Keratinocyte (primary cell): ENCODE results near the gene PPP1R37. TPM values are rescaled to one million over a fixed set of nuclear protein-coding genes. Genes with fewer than 3 reads are reported as not detected.

Source experiments
- DNase-seq: peaks from one replicate; pipeline ENCODE4 v3.0.0-alpha.2; 2011; ENCODE audit warnings: low read depth, missing footprints, low spot score
- FAIRE-seq: peaks from 2 replicates; lab custom pipeline; 2011; peaks lifted over from hg19 to GRCh38; lab: Jason Lieb, UNC
- H2AFZ ChIP-seq: 2 replicates; pipeline ENCODE4 v1.6.0; 2012; ENCODE audit warnings: low read length, control low read depth, inconsistent platforms; ENCODE audit not compliant: control insufficient read depth
- H3K27ac ChIP-seq: 2 replicates; pipeline ENCODE4 v1.5.1; 2011; ENCODE audit warnings: low read length; ENCODE audit not compliant: control insufficient read depth, insufficient read depth
- H3K27me3 ChIP-seq: 3 replicates; pipeline ENCODE4 v1.6.0; 2011; ENCODE audit warnings: low read length; ENCODE audit not compliant: control insufficient read depth, insufficient read depth; ENCODE audit errors: extremely low read depth
- H3K36me3 ChIP-seq, 2 experiments: 2 replicates in 1 of 2; 3 replicates in 1 of 2; pipeline ENCODE4 v1.5.1; 2011; ENCODE audit warnings: low read length in 2 of 2, mild to moderate bottlenecking in 1 of 2; ENCODE audit not compliant: control insufficient read depth in 2 of 2, insufficient read depth in 2 of 2; ENCODE audit errors: extremely low read depth in 1 of 2
- H3K4me1 ChIP-seq: 3 replicates; pipeline ENCODE4 v1.5.1; 2011; ENCODE audit warnings: low read length; ENCODE audit not compliant: control insufficient read depth, insufficient read depth; ENCODE audit errors: extremely low read depth
- H3K4me2 ChIP-seq: 3 replicates; pipeline ENCODE4 v1.6.0; 2011; ENCODE audit warnings: low read depth, low read length; ENCODE audit not compliant: control insufficient read depth, insufficient read depth; ENCODE audit errors: extremely low read depth
- H3K4me3 ChIP-seq, 3 experiments: fragments of 200-600 bp in 1 of 3; sonication (generic) in 1 of 3; 2 replicates in 2 of 3; 3 replicates in 1 of 3; pipeline ENCODE4 v1.5.1; 2011 to 2016; ENCODE audit warnings: low read length in 3 of 3, mild to moderate bottlenecking in 3 of 3, control low read depth in 2 of 3, inconsistent platforms in 1 of 3, low read depth in 1 of 3, mixed read lengths in 1 of 3, mixed run types in 1 of 3, moderate library complexity in 1 of 3; ENCODE audit not compliant: control insufficient read depth in 2 of 3, insufficient read depth in 2 of 3; ENCODE audit errors: extremely low read depth in 1 of 3
- H3K79me2 ChIP-seq: 2 replicates; pipeline ENCODE4 v1.6.0; 2012; ENCODE audit warnings: low read length; ENCODE audit not compliant: control insufficient read depth, insufficient read depth
- H3K9ac ChIP-seq: 3 replicates; pipeline ENCODE4 v1.6.0; 2011; ENCODE audit warnings: low read length; ENCODE audit not compliant: control insufficient read depth, insufficient read depth; ENCODE audit errors: extremely low read depth
- H3K9me1 ChIP-seq: 3 replicates; pipeline ENCODE4 v1.6.0; 2011; ENCODE audit warnings: low read length; ENCODE audit not compliant: control insufficient read depth, insufficient read depth; ENCODE audit errors: extremely low read depth
- H3K9me3 ChIP-seq: 2 replicates; pipeline ENCODE4 v1.5.1; 2012; ENCODE audit warnings: low read depth, low read length; ENCODE audit not compliant: control insufficient read depth
- H4K20me1 ChIP-seq: 3 replicates; pipeline ENCODE4 v1.6.0; 2011; ENCODE audit warnings: low read length; ENCODE audit not compliant: control insufficient read depth, insufficient read depth; ENCODE audit errors: extremely low read depth
- CTCF ChIP-seq, 3 experiments: IDR thresholded peaks in 1 of 3; conservative IDR thresholded peaks in 1 of 3; optimal IDR thresholded peaks in 1 of 3; 2 replicates in 2 of 3; 3 replicates in 1 of 3; pipeline versions ENCODE3 to v1.5.1; 2011; ENCODE audit warnings: low read length in 3 of 3, mild to moderate bottlenecking in 3 of 3, moderate library complexity in 2 of 3, control low read depth in 1 of 3, inconsistent platforms in 1 of 3; ENCODE audit not compliant: insufficient read depth in 2 of 3; ENCODE audit errors: extremely low read depth in 1 of 3
- EZH2 ChIP-seq: IDR thresholded peaks from one replicate; pipeline ENCODE4 v1.6.1; 2012; ENCODE audit warnings: inconsistent platforms, mild to moderate bottlenecking, low read length, moderate library complexity
- dilution Hi-C: fragments of 300-500 bp; cut with MboI; formaldehyde crosslinking; loops from one replicate; pipeline ENCODE4 v1.7.0; 2020; ENCODE audit warnings: low sequenced_read_pairs; ENCODE audit not compliant: extremely low pct_ligation_motif_present
- polyA plus RNA-seq, 5 experiments: library from polyadenylated mRNA; depleted of rRNA in 3 of 5; stranded (reverse) in 3 of 5; stranded (forward) in 1 of 5; unstranded in 1 of 5; fragments of >200 nt; gene quantifications; 1 replicate in 1 of 5; 2 replicates in 3 of 5; 3 replicates in 1 of 5; pipeline versions ENCODE4 v1.2.1 to v1.2.3, GENCODE V29; 2011 to 2012; ENCODE audit warnings: missing spikeins in 2 of 5, low read depth in 1 of 5, low replicate concordance in 1 of 5

The PPP1R37 gene
- polyA plus RNA-seq, 1 donor (not counting 4 experiments of a cell fraction or from before 2014, with no cell fraction given) = 8.6 TPM

- Histone ChIP-seq H3K9ac (no peak overlapping the region), H3K9me3 (no peaks in the 10 kb centered on the region), H3K79me2 (peaks cover 52% of the 10 kb centered on the region), H3K27me3 (no peaks in the 10 kb centered on the region), H2AFZ (no peak overlapping the region), H3K27ac (no peak overlapping the region), H3K4me2 (no peak overlapping the region), H4K20me1 (peaks cover 21% of the 10 kb centered on the region), H3K4me3 (no peak overlapping the region), H3K9me1 (peaks cover 4% of the 10 kb centered on the region), H3K36me3 (peaks cover 2 to 5% of the 10 kb centered on the region in 2 experiments), H3K4me1 (peaks cover 18% of the 10 kb centered on the region)
- no peak for DNase-seq
- dilution Hi-C loops = no loop called here
- TF ChIP-seq CTCF (optimal IDR thresholded peaks at IDR 0.05 in 1 of 3, IDR thresholded peaks at IDR 0.05 in 1 of 3, conservative IDR thresholded peaks at IDR 0.05 in 1 of 3; ENCODE audit: extremely low read depth in 1 of 3, insufficient read depth in 2 of 3, low read length in 3 of 3) (no peak), EZH2 (no peak)
- FAIRE-seq = no peak
These were observed 31.0 kb downstream of the PPP1R37 start for GRCh38 chr19:45124021-45124420.

- no peak overlapping the region for H3K4me3 ChIP-seq
- H3K4me1 ChIP-seq = peaks cover 18% of the 10 kb centered on the region
- no peaks in the 10 kb centered on the region for H3K27me3 ChIP-seq
- H4K20me1 ChIP-seq = peaks cover 18% of the 10 kb centered on the region
- H3K9me1 ChIP-seq = peaks cover 4% of the 10 kb centered on the region
- H3K4me2 ChIP-seq = no peak overlapping the region
- no peak overlapping the region for H2AFZ ChIP-seq
- DNase-seq = no peak
- TF ChIP-seq CTCF (optimal IDR thresholded peaks at IDR 0.05 in 1 of 3, IDR thresholded peaks at IDR 0.05 in 1 of 3, conservative IDR thresholded peaks at IDR 0.05 in 1 of 3; ENCODE audit: extremely low read depth in 1 of 3, insufficient read depth in 2 of 3, low read length in 3 of 3) (no peak), EZH2 (no peak)
- dilution Hi-C loops = no loop called here
- H3K9me3 ChIP-seq = no peaks in the 10 kb centered on the region
- peaks cover 55% of the 10 kb centered on the region for H3K79me2 ChIP-seq
- H3K36me3 ChIP-seq = peaks cover under 1 to 5% of the 10 kb centered on the region in 2 experiments
- no peak overlapping the region for H3K27ac ChIP-seq
- no peak overlapping the region for H3K9ac ChIP-seq
- no peak for FAIRE-seq
These were observed 32.4 kb downstream of the PPP1R37 start for GRCh38 chr19:45125360-45125759.
